A673 (cell line): Measurements from ENCODE around the gene CLEC4M. TPM values are rescaled to one million over a fixed set of nuclear protein-coding genes. Genes with fewer than 3 reads are reported as not detected.

Experiments
- BruUV-seq: library from RNA; stranded (reverse); fragments of 400-500 nt; replicated peaks from 2 replicates; lab custom pipeline; 2021; lab: Mats Ljungman, UMichigan
- CTCF ChIA-PET: fragments of 300-600 bp; sonication (Branson Sonifier 250); formaldehyde crosslinking; loops from one replicate; lab custom pipeline; 2022; ENCODE audit warnings: antibody characterized with exemption; lab: Charles Lee
- POLR2A ChIA-PET: fragments of 300-600 bp; sonication (Branson Sonifier 250); formaldehyde crosslinking; loops from one replicate; lab custom pipeline; 2022; ENCODE audit warnings: antibody characterized with exemption; ENCODE audit not compliant: low non-redundant PET; lab: Charles Lee
- DNase-seq: peaks from one replicate; pipeline ENCODE4 v3.0.0-alpha.2; 2015; ENCODE audit warnings: low spot score
- H3K27ac ChIP-seq: fragments of 200-600 bp; sonication (generic); 2 replicates; pipeline ENCODE4 v1.5.1; 2016; ENCODE audit warnings: mixed run types, low read depth, mild to moderate bottlenecking, mixed read lengths, antibody characterized with exemption, low read length; ENCODE audit not compliant: poor library complexity, severe bottlenecking
- H3K27me3 ChIP-seq: fragments of 200-600 bp; sonication (generic); replicated peaks from 2 replicates; pipeline ENCODE4 v1.6.1; 2017; ENCODE audit warnings: mixed run types, low read depth, mild to moderate bottlenecking, mixed read lengths, antibody characterized with exemption, low read length; ENCODE audit not compliant: insufficient read depth, poor library complexity
- H3K36me3 ChIP-seq: fragments of 200-600 bp; sonication (generic); 2 replicates; pipeline ENCODE4 v1.6.1; 2016; ENCODE audit warnings: mixed run types, mild to moderate bottlenecking, mixed read lengths, antibody characterized with exemption, low read length; ENCODE audit not compliant: insufficient read depth, poor library complexity, severe bottlenecking
- H3K4me1 ChIP-seq: fragments of 200-600 bp; sonication (generic); 2 replicates; pipeline ENCODE4 v1.6.1; 2017; ENCODE audit warnings: mixed run types, mild to moderate bottlenecking, mixed read lengths, antibody characterized with exemption, low read length; ENCODE audit not compliant: insufficient read depth, poor library complexity, severe bottlenecking
- H3K4me3 ChIP-seq: fragments of 200-600 bp; sonication (generic); 2 replicates; pipeline ENCODE4 v1.5.1; 2016; ENCODE audit warnings: low read depth, mixed run types, mild to moderate bottlenecking, mixed read lengths, low read length; ENCODE audit not compliant: poor library complexity, severe bottlenecking
- H3K9me3 ChIP-seq: fragments of 200-600 bp; sonication (generic); 2 replicates; pipeline ENCODE4 v1.6.1; 2016; ENCODE audit warnings: mixed run types, low read depth, mild to moderate bottlenecking, mixed read lengths, antibody characterized with exemption, low read length; ENCODE audit not compliant: poor library complexity, severe bottlenecking
- CTCF ChIP-seq: fragments of 300-800, 200-600 bp; sonication (generic); conservative IDR thresholded peaks from 2 replicates; pipeline ENCODE4 v1.5.1; 2017; ENCODE audit warnings: low read depth, mild to moderate bottlenecking, antibody characterized with exemption, low read length, moderate library complexity, mixed read lengths
- EZH2 ChIP-seq: fragments of 200-600 bp; sonication (generic); IDR thresholded peaks from 2 replicates; pipeline ENCODE4 v1.6.1; 2017; ENCODE audit warnings: borderline replicate concordance, low read depth, mild to moderate bottlenecking, mixed read lengths, antibody characterized with exemption, low read length; ENCODE audit not compliant: poor library complexity, severe bottlenecking
- intact Hi-C: fragments of 100-400 bp; cut with micrococcal nuclease; formaldehyde crosslinking; loops from one replicate; pipeline ENCODE4 v1.10.0; 2022; ENCODE audit not compliant: unreplicated experiment
- total RNA-seq: library from RNA; stranded (reverse); gene quantifications from 2 replicates; pipeline ENCODE4 v1.2.3, GENCODE V29; 2021

The CLEC4M gene
- total RNA-seq, 1 experiment from 2014 or later, result not detected

- intact Hi-C loops, result no loop called here
- no peak overlapping the region for H3K4me3 ChIP-seq
- no peak overlapping the region for H3K27ac ChIP-seq
- POLR2A ChIA-PET, result interaction anchor here (0.6 kb wide), 1 partner anchor 580 kb away, joined by 4 read pairs; no protein-coding TSS in a partner anchor
- H3K4me1 ChIP-seq, result no peaks in the 10 kb centered on the region
- no peak for TF ChIP-seq EZH2
- CTCF ChIA-PET, result interaction anchor here (0.6 kb wide), 1 partner anchor 22 kb away, joined by 5 read pairs; no protein-coding TSS in a partner anchor
- H3K9me3 ChIP-seq, result no peaks in the 10 kb centered on the region
- peaks cover 37% of the 10 kb centered on the region for H3K27me3 ChIP-seq
- DNase-seq, result no peak
- BruUV-seq, result no TSS peak
- H3K36me3 ChIP-seq, result no peaks in the 10 kb centered on the region
These were observed 23.8 kb upstream of the CLEC4M start for GRCh38 chr19:7739211-7739755.

GRCh38 chr19:7739801-7740681 lies 23.0 kb upstream of the CLEC4M start:
- ChIA-PET POLR2A (no interaction called here), CTCF (interaction anchor here (0.6 kb wide), 1 partner anchor 22 kb away, joined by 5 read pairs; no protein-coding TSS in a partner anchor)
- no TSS peak for BruUV-seq
- Histone ChIP-seq H3K4me1 (no peaks in the 10 kb centered on the region), H3K9me3 (no peaks in the 10 kb centered on the region), H3K36me3 (no peaks in the 10 kb centered on the region), H3K27ac (no peak overlapping the region), H3K27me3 (peaks cover 43% of the 10 kb centered on the region), H3K4me3 (no peak overlapping the region)
- TF ChIP-seq CTCF (no peak), EZH2 (no peak)
- DNase-seq, result no peak
- intact Hi-C loops, result no loop called here

GRCh38 chr19:7740682-7741054 lies 22.4 kb upstream of the CLEC4M start:
- POLR2A ChIA-PET, result no interaction called here

More at GRCh38 chr19:7740682-7741054, 22.4 kb upstream of the CLEC4M start:
- Histone ChIP-seq H3K4me3 (no peak overlapping the region), H3K4me1 (no peaks in the 10 kb centered on the region), H3K9me3 (no peaks in the 10 kb centered on the region), H3K27ac (no peak overlapping the region), H3K36me3 (no peaks in the 10 kb centered on the region), H3K27me3 (peaks cover 43% of the 10 kb centered on the region)
- DNase-seq, result no peak
- intact Hi-C loops, result no loop called here
- TF ChIP-seq EZH2, result no peak
- no peak for TF ChIP-seq CTCF
- BruUV-seq, result no TSS peak
- CTCF ChIA-PET, result no interaction called here
